Spleen (tissue), 11 donors: Measurements from ENCODE around the gene HGFAC. TPM values are rescaled to one million over a fixed set of nuclear protein-coding genes. Genes with fewer than 3 reads are reported as not detected.

Source experiments
- DNase-seq: peaks from one replicate; pipeline ENCODE4 v3.0.0-alpha.2; 2020
- H3K27ac ChIP-seq, 8 donors: fragments of 200-600 bp; sonication (generic) in 7 of 8; 1 replicate in 4 of 8; 2 replicates in 4 of 8; pipeline versions ENCODE4 v1.5.0 to v1.8.0; 2016 to 2021; ENCODE audit warnings: inconsistent platforms in 4 of 8, mild to moderate bottlenecking in 4 of 8, moderate library complexity in 1 of 8
- H3K27me3 ChIP-seq, 7 donors: fragments of 200-600 bp; sonication (generic) in 6 of 7; replicated peaks in 1 of 7; 1 replicate in 4 of 7; 2 replicates in 3 of 7; pipeline versions ENCODE4 v1.5.0 to v1.8.0; 2016 to 2021; ENCODE audit warnings: inconsistent platforms in 3 of 7, mild to moderate bottlenecking in 1 of 7
- H3K36me3 ChIP-seq, 6 donors: fragments of 200-600 bp; sonication (generic) in 5 of 6; 1 replicate in 4 of 6; 2 replicates in 2 of 6; pipeline versions ENCODE4 v1.5.0 to v1.8.0; 2016 to 2021; ENCODE audit warnings: inconsistent platforms in 2 of 6
- H3K4me1 ChIP-seq, 6 donors: fragments of 200-600 bp; sonication (generic) in 5 of 6; 1 replicate in 3 of 6; 2 replicates in 3 of 6; pipeline versions ENCODE4 v1.5.0 to v1.8.0; 2016 to 2021; ENCODE audit warnings: inconsistent platforms in 3 of 6
- H3K4me3 ChIP-seq, 8 donors: fragments of 200-600 bp; sonication (generic) in 7 of 8; 1 replicate in 4 of 8; 2 replicates in 4 of 8; pipeline versions ENCODE4 v1.5.0 to v1.8.0; 2016 to 2021; ENCODE audit warnings: inconsistent platforms in 4 of 8, mild to moderate bottlenecking in 4 of 8, moderate library complexity in 2 of 8
- H3K9me3 ChIP-seq, 8 donors: fragments of 200-600 bp; sonication (generic) in 7 of 8; 1 replicate in 4 of 8; 2 replicates in 4 of 8; pipeline versions ENCODE4 v1.5.0 to v1.8.0; 2016 to 2021; ENCODE audit warnings: inconsistent platforms in 4 of 8
- POLR2A ChIP-seq, 3 donors: fragments of 450-650 bp; IDR thresholded peaks; one replicate each; pipeline ENCODE4 v1.5.1; 2017; ENCODE audit warnings: antibody characterized with exemption in 3 of 3, mild to moderate bottlenecking in 1 of 3
- POLR2AphosphoS5 ChIP-seq, 3 donors: sonication (generic); formaldehyde crosslinking; IDR thresholded peaks; one replicate each; pipeline ENCODE4 v1.5.1; 2017; ENCODE audit warnings: antibody characterized with exemption in 3 of 3
- WGBS, 5 donors: extraction: QIAGEN DNeasy Blood & Tissue Kit in 3 of 5; methylation state at CpG; one replicate each; pipeline versions ENCODE4 v1.1.5 to v1.1.7; 2013 to 2018; 5-methylcytosine and 5-hydroxymethylcytosine counted together
- intact Hi-C: fragments of 100-400 bp; cut with DNase I; formaldehyde crosslinking; loops from one replicate; pipeline ENCODE4 v1.15.0; 2023; ENCODE audit warnings: low total_unique reads
- polyA plus RNA-seq, 3 donors: library from polyadenylated mRNA; stranded (reverse); fragments of 200-250 nt; gene quantifications; one replicate each; pipeline ENCODE4 v1.2.1, GENCODE V29; 2013
- total RNA-seq, 7 donors: library from RNA; depleted of rRNA in 3 of 7; stranded (reverse); fragments of >200 nt in 3 of 7; fragmentation: NEBNext Ultra II Directional in 4 of 7; extraction: Animal tissue kit (Norgen Biotek cat#: 25700) in 4 of 7; gene quantifications; one replicate each; pipeline versions ENCODE4 v1.1.0 to v1.2.1, GENCODE V29; 2016 to 2021
- TF ChIP-seq, protein P1 (sequence below), 11 experiments: fragments of 200-600 bp in 7 of 11; fragments of 450-650 bp in 4 of 11; sonication (generic) in 4 of 11; IDR thresholded peaks in 8 of 11; conservative IDR thresholded peaks in 3 of 11; 1 replicate in 7 of 11; 2 replicates in 4 of 11; pipeline versions ENCODE4 v1.4.0 to v1.8.0; 2016 to 2021; ENCODE audit warnings: antibody characterized with exemption in 11 of 11, inconsistent platforms in 4 of 11, mild to moderate bottlenecking in 1 of 11
- donor health status: healthy with polysubstance abuse.
- donor health status: DM: no; HTN: no; CAD: no; lungs with moderate emphysema.
- donor health status: DM: no; HTN: no; CAD: no.
- donor health status: Bipolar disorder and iron deficiency.
- donor health status: healthy.
- donor health status: DM: no; HTN: no; CAD: no.
- donor health status: DM: yes; HTN: yes; CAD: no.

The HGFAC gene
- total and polyA plus RNA-seq, 10 donors, result 0.11 to 0.47 (median 0.32) TPM; not detected in 5

DNA sequence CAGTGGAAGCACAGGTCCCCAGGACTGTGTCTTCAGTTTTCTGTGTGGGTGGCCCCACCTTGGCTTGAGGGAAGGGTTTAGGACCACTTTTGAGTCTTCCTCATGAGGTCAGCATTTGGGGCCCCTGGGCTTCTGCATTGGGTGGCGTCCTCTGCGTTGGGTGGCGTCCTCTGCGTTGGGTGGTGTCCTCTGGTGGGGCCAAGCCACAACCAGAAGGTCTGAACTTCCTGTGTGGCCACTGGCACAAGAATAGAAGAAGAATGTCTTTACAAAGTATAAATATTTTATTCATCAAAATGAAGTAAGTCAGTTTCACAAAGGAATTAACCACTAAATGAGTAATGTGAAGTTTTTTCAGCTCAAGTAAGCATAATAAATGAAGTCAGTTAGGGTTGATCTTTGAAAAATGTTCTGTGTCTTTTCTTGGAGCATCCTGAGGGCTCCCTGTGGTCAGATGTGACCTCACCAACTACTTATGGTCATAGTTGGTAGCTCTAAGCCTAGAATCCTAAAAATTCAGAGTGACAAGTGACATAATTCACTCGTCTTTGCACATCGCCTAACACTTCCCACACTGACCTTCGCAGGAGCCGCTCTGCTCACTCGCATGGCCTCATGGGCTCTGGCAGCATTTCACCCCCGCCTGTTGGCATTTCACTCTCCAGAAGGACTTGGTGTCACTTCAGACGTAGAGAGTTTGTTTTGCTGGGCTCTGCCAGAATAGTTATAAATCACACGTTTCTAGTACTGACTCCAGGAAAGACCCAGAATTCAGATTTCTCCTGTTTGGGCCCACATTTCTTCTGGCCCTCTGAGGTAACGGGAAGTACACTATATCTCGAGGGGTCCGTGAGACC lies 39.0 kb upstream of the HGFAC start:
- H3K4me1 ChIP-seq, result peaks cover 0 to 17% (median 4%) of the 10 kb centered on the region in 6 donors
- H3K9me3 ChIP-seq, result peaks cover 0 to 5% (median 0%) of the 10 kb centered on the region in 8 donors
- WGBS, 5 donors, result 76 to 82% (median 81%) methylated on average over 15 of the region's 15 CpGs
- peak; percentile 57 for DNase-seq
- no peaks in the 10 kb centered on the region for H3K36me3 ChIP-seq
- intact Hi-C loops, result no loop called here
- peak overlapping the region in 1 of 8 donors; percentile 19 for H3K27ac ChIP-seq
- H3K27me3 ChIP-seq, result no peaks in the 10 kb centered on the region
- no peak overlapping the region for H3K4me3 ChIP-seq
- TF ChIP-seq POLR2AphosphoS5 (IDR thresholded peaks at IDR 0.05), result no peak
- TF ChIP-seq, protein P1, sequence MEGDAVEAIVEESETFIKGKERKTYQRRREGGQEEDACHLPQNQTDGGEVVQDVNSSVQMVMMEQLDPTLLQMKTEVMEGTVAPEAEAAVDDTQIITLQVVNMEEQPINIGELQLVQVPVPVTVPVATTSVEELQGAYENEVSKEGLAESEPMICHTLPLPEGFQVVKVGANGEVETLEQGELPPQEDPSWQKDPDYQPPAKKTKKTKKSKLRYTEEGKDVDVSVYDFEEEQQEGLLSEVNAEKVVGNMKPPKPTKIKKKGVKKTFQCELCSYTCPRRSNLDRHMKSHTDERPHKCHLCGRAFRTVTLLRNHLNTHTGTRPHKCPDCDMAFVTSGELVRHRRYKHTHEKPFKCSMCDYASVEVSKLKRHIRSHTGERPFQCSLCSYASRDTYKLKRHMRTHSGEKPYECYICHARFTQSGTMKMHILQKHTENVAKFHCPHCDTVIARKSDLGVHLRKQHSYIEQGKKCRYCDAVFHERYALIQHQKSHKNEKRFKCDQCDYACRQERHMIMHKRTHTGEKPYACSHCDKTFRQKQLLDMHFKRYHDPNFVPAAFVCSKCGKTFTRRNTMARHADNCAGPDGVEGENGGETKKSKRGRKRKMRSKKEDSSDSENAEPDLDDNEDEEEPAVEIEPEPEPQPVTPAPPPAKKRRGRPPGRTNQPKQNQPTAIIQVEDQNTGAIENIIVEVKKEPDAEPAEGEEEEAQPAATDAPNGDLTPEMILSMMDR (IDR thresholded peaks at IDR 0.05 in 8 of 11, conservative IDR thresholded peaks at IDR 0.05 in 3 of 11), result no peak
- no peak for TF ChIP-seq POLR2A (IDR thresholded peaks at IDR 0.05)

DNA sequence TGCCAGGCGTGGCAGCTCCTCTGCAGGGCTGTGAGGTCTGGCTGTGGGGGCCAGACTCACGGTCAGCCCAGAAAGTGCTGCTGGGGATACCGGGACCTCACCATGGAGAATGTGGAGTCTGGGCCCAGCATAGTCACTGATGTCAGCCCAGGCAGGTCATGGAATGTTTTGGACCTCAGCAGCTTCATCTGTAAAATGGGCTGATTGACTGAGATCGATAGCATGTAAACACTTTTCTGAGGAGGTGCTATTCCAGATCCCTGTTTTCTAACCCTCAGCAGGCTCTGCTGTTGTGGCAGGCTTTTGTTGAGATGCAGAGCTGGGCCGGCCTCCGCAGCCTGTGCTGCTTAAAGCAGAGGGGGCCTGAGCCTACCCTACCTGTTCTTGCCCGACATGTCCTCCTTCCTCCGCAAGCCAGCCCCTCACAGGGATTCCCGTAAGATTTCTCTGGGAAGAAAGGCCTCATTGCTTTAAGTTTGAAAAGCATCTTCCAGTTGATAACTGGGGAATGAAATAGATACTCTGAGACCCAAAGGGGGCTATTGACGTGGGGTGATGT lies 38.3 kb upstream of the HGFAC start:
- TF ChIP-seq, protein P1 (IDR thresholded peaks at IDR 0.05 in 8 of 11, conservative IDR thresholded peaks at IDR 0.05 in 3 of 11), result no peak
- TF ChIP-seq POLR2A (IDR thresholded peaks at IDR 0.05) (no peak), POLR2AphosphoS5 (IDR thresholded peaks at IDR 0.05) (no peak)
- intact Hi-C loops, result no loop called here
- DNase-seq, result peak; percentile 51
- H3K27me3 ChIP-seq, result no peaks in the 10 kb centered on the region
- H3K4me1 ChIP-seq, result peaks cover 0 to 17% (median 4%) of the 10 kb centered on the region in 6 donors
- H3K36me3 ChIP-seq, result no peaks in the 10 kb centered on the region
- H3K27ac ChIP-seq, result no peak overlapping the region
- H3K4me3 ChIP-seq, result no peak overlapping the region
- WGBS, 5 donors, result 77 to 92% (median 86%) methylated on average over 10 of the region's 10 CpGs
- peaks cover 0 to 5% (median 0%) of the 10 kb centered on the region in 8 donors for H3K9me3 ChIP-seq

DNA sequence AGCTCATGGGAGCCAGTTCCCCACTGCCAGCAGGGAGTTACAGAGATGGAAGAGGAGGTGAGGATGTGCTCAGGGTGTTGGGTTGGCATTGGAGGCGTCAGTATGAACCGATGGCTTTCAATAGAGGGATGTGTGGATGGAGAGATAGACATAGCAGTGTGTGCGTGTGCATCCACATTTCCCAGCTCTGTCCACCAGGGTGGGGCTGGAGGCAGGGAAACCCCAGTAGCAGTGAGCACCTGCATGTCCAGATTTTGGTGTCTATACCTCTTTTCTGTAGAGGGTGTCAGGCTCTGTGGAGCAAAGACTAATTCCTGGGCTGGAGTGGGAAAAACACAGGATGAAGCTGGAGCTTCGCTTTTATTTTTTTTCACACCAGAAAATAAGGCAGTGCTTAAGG lies 37.2 kb upstream of the HGFAC start:
- peak; percentile 53 for DNase-seq
- Histone ChIP-seq H3K4me1 (peaks cover 0 to 9% (median under 1%) of the 10 kb centered on the region in 6 donors), H3K9me3 (peaks cover 0 to 5% (median 0%) of the 10 kb centered on the region in 8 donors), H3K27me3 (no peaks in the 10 kb centered on the region), H3K27ac (no peak overlapping the region), H3K36me3 (no peaks in the 10 kb centered on the region), H3K4me3 (no peak overlapping the region)
- no peak for TF ChIP-seq POLR2AphosphoS5 (IDR thresholded peaks at IDR 0.05)
- TF ChIP-seq POLR2A (IDR thresholded peaks at IDR 0.05), result no peak
- TF ChIP-seq, protein P1 (IDR thresholded peaks at IDR 0.05 in 8 of 11, conservative IDR thresholded peaks at IDR 0.05 in 3 of 11), result no peak
- 95 to 100% (median 96%) methylated on average over 4 of the region's 4 CpGs for WGBS, 5 donors
- intact Hi-C loops, result no loop called here

DNA sequence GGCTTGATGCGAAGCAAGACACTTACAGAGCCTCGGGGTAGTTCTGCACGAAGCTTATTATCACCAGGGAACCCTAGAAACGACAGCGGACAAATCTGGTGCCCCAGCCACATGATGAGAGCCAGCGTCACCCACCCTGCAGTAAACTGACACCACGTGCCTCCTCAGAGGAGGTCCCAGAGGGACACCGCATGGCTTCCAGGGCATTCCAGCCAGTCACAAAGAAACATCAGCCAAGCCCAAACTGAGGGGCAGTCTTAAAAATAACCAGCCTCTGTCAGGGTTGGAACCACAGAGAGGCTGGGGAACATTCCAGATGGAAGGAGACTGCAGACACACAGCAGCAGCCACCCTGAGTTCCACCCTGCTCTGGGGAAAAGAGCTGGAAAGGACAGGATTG lies 36.6 kb upstream of the HGFAC start:
- no peak for TF ChIP-seq POLR2A (IDR thresholded peaks at IDR 0.05)
- TF ChIP-seq POLR2AphosphoS5 (IDR thresholded peaks at IDR 0.05), result no peak
- TF ChIP-seq, protein P1 (IDR thresholded peaks at IDR 0.05 in 8 of 11, conservative IDR thresholded peaks at IDR 0.05 in 3 of 11), result no peak
- Histone ChIP-seq H3K27ac (no peak overlapping the region), H3K9me3 (peaks cover 0 to 5% (median 0%) of the 10 kb centered on the region in 8 donors), H3K4me1 (peaks cover 0 to 6% (median 0%) of the 10 kb centered on the region in 6 donors), H3K27me3 (no peaks in the 10 kb centered on the region), H3K36me3 (no peaks in the 10 kb centered on the region), H3K4me3 (no peak overlapping the region)
- WGBS, 5 donors, result 91 to 94% (median 92%) methylated on average over 8 of the region's 8 CpGs
- peak; percentile 41 for DNase-seq
- intact Hi-C loops, result no loop called here
